Transverse colon (tissue), 4 donors: ENCODE data around the gene PPFIA4. TPM values are rescaled to one million over a fixed set of nuclear protein-coding genes. Genes with fewer than 3 reads are reported as not detected.
A peak's percentile ranks its signal among the peaks of the same experiment; 100 is the strongest.

Source experiments
- DNase-seq: peaks from one replicate; pipeline ENCODE4 v3.0.0-alpha.2; 2019
- H3K27ac ChIP-seq, 4 donors: fragments of 200-600 bp; sonication (generic); 2 replicates each; pipeline ENCODE4 v1.5.1; 2016 to 2018; ENCODE audit warnings: inconsistent platforms in 4 of 4
- H3K27me3 ChIP-seq: fragments of 200-600 bp; sonication (generic); 2 replicates; pipeline ENCODE4 v1.5.1; 2017; ENCODE audit warnings: inconsistent platforms
- H3K36me3 ChIP-seq, 4 donors: fragments of 200-600 bp; sonication (generic); 2 replicates each; pipeline ENCODE4 v1.5.1; 2017 to 2019; ENCODE audit warnings: inconsistent platforms in 4 of 4
- H3K4me1 ChIP-seq, 4 donors: fragments of 200-600 bp; sonication (generic); 2 replicates each; pipeline ENCODE4 v1.5.1; 2017 to 2020; ENCODE audit warnings: inconsistent platforms in 4 of 4
- H3K4me3 ChIP-seq, 4 donors: fragments of 200-600 bp; sonication (generic); 1 replicate in 1 of 4; 2 replicates in 3 of 4; pipeline versions ENCODE4 v1.5.1 to v1.6.1; 2017 to 2019; ENCODE audit warnings: inconsistent platforms in 4 of 4
- H3K9me3 ChIP-seq, 2 donors: fragments of 200-600 bp; sonication (generic); 2 replicates each; pipeline ENCODE4 v1.5.1; 2017 to 2019; ENCODE audit warnings: inconsistent platforms in 2 of 2
- CTCF ChIP-seq, 5 experiments: fragments of 200-600 bp in 3 of 5; fragments of 450-650 bp in 2 of 5; sonication (generic) in 3 of 5; IDR thresholded peaks; 1 replicate in 2 of 5; 2 replicates in 3 of 5; pipeline ENCODE4 v1.5.1; 2016 to 2017; ENCODE audit warnings: antibody characterized with exemption in 5 of 5, inconsistent platforms in 3 of 5, mild to moderate bottlenecking in 2 of 5, moderate library complexity in 1 of 5
- EP300 ChIP-seq: sonication (generic); formaldehyde crosslinking; IDR thresholded peaks from one replicate; pipeline ENCODE4 v1.6.1; 2017; ENCODE audit warnings: antibody characterized with exemption, low read depth
- POLR2A ChIP-seq: fragments of 450-650 bp; IDR thresholded peaks from one replicate; pipeline ENCODE4 v1.6.1; 2016; ENCODE audit warnings: antibody characterized with exemption, mild to moderate bottlenecking, moderate library complexity
- POLR2AphosphoS5 ChIP-seq, 3 donors: sonication (generic); formaldehyde crosslinking; IDR thresholded peaks; one replicate each; pipeline ENCODE4 v1.6.1; 2016; ENCODE audit warnings: antibody characterized with exemption in 3 of 3
- WGBS, 2 donors: methylation state at CpG; one replicate each; pipeline ENCODE4 v1.1.5; 2018; ENCODE audit warnings: low coverage in 1 of 2; 5-methylcytosine and 5-hydroxymethylcytosine counted together
- in situ Hi-C, 4 donors: fragments of 200-750 bp; cut with MboI; loops; one replicate each; pipeline versions ENCODE4 v1.15.0 to v1.15.1; 2017; ENCODE audit warnings: low sequenced_read_pairs in 3 of 4, low pct_ligation_motif_present in 1 of 4, low pct_unique_long_range_greater_than_20kb in 1 of 4
- intact Hi-C: fragments of 100-400 bp; cut with DNase I; formaldehyde crosslinking; loops from one replicate; pipeline ENCODE4 v1.15.1; 2023; ENCODE audit warnings: low total_unique reads
- total RNA-seq, 4 donors: library from RNA; depleted of rRNA; stranded (reverse); fragments of >200 nt; gene quantifications; one replicate each; pipeline ENCODE4 v1.1.0, GENCODE V29; 2016

Gene PPFIA4
- total RNA-seq, 4 donors from 2014 or later = 0.41 to 1.1 (median 0.48) TPM; not detected in 1

- intact Hi-C loops (loop anchor here (5.0 kb wide), 1 partner anchor 99 kb away; no protein-coding TSS in a partner anchor), in situ Hi-C loops (loop anchor here in 1 of 4 donors (10.0 kb wide), 1 partner anchor 97 kb away; no protein-coding TSS in a partner anchor)
- Histone ChIP-seq H3K36me3 (no peaks in the 10 kb centered on the region), H3K27me3 (peaks cover 65% of the 10 kb centered on the region), H3K4me1 (peaks cover 0 to 7% (median 3%) of the 10 kb centered on the region in 4 donors), H3K4me3 (no peak overlapping the region), H3K9me3 (no peaks in the 10 kb centered on the region), H3K27ac (no peak overlapping the region)
- 25 to 32% methylated on average over 6 to 31 of the region's 35 CpGs for WGBS, 2 donors
- peak; percentile 71 for DNase-seq
- TF ChIP-seq CTCF (IDR thresholded peaks at IDR 0.05) (peak; percentile 59 to 75 (median 65)), EP300 (no peak)
Observed at GRCh38 chr1:203117611-203118575, 91.6 kb downstream of the PPFIA4 start.

- WGBS, 2 donors = 76 to 81% methylated on average over 3 to 7 of the region's 7 CpGs
- intact Hi-C loops (no loop called here), in situ Hi-C loops (no loop called here)
- no peak for DNase-seq
- Histone ChIP-seq H3K4me1 (peaks cover 0 to 7% (median 3%) of the 10 kb centered on the region in 4 donors), H3K27me3 (peaks cover 83% of the 10 kb centered on the region), H3K4me3 (no peak overlapping the region), H3K27ac (no peak overlapping the region), H3K36me3 (no peaks in the 10 kb centered on the region), H3K9me3 (no peaks in the 10 kb centered on the region)
- TF ChIP-seq POLR2A (no peak), EP300 (no peak), POLR2AphosphoS5 (IDR thresholded peaks at IDR 0.05) (no peak), CTCF (IDR thresholded peaks at IDR 0.05) (no peak)
Observed at GRCh38 chr1:203120325-203121153, 94.2 kb downstream of the PPFIA4 start.

- intact Hi-C loops = no loop called here
- DNase-seq = no peak
- 61 to 62% methylated on average over 8 to 11 of the region's 11 CpGs for WGBS, 2 donors
Observed at GRCh38 chr1:203121186-203122015, 95.1 kb downstream of the PPFIA4 start.

More at GRCh38 chr1:203121186-203122015, 95.1 kb downstream of the PPFIA4 start:
- Histone ChIP-seq H3K27ac (no peak overlapping the region), H3K36me3 (no peaks in the 10 kb centered on the region), H3K4me1 (peaks cover 0 to 7% (median 3%) of the 10 kb centered on the region in 4 donors), H3K27me3 (peaks cover 83% of the 10 kb centered on the region), H3K4me3 (no peak overlapping the region), H3K9me3 (no peaks in the 10 kb centered on the region)
- in situ Hi-C loops = no loop called here
- no peak for TF ChIP-seq POLR2A
- no peak for TF ChIP-seq CTCF (IDR thresholded peaks at IDR 0.05)
- TF ChIP-seq POLR2AphosphoS5 (IDR thresholded peaks at IDR 0.05) = no peak
- TF ChIP-seq EP300 = no peak
